Measurements from ENCODE around the gene RBM8A. TPM values are rescaled to one million over a fixed set of nuclear protein-coding genes. Genes with fewer than 3 reads are reported as not detected.

RBM8A gene
- total RNA-seq, 1 donor from 2014 or later: 360 TPM

DNA sequence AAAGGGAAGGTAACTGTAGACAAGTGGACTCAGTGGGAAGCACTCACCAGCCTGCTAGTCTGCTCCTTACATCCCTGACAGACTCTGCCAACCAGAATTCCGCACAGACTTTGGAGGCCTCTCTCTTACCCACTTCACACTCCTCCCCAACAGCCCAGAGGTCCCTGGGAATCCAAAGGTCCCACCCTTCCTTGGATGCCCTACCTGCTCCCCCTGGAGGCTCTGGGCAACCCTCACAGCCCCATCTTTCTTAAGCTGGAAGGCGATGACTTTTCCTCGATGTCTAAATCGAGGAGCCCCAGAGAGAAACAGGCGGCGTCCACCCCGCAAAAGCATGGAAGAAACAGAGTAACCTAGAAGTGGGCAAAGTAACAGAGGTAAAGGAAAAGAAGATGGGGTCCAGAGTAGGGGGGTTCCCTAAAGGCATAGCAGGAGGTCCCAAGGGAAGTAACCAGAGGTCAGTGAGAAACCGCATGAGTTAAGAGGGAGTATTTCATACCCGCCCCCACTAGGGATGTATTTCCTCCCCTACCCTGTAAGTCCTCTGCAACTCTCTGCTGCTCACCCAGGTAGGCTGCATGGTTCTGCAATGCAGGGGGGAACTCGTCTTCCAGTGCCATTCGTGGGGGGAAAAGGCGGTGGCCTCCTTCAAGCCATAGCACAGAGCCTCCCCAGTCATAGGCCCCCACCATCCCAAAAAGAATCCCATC is 25.8 kb downstream of the RBM8A start:
- H3K4me3 ChIP-seq (ENCODE audit: low read depth, low read length): no peak overlapping the region
- no peak for DNase-seq (ENCODE audit: low read depth)

DNA sequence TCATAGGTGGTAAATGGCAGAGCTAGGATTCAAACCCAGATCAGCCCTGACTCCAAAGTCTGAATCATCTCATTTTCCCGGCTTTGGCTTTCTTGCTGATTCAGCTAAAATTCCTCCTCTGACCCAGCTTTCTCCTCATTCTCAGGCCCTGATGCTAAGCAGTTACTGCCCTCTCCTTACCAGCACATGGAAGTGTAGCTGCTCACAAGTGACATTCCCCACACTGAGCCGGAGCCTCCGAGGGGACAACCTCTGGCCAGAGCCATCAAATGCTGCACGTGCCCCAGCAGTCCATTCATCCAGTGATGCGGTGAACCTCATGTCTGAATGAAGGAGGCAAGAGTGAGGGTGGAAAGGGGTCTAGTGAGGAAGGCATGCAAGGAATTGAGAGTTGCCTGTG is 28.5 kb downstream of the RBM8A start:
- TF ChIP-seq CTCF (conservative IDR thresholded peaks at IDR 0.05; ENCODE audit: low read depth, low read length): no peak
- no peak overlapping the region for H3K4me3 ChIP-seq (ENCODE audit: low read depth, low read length)
- DNase-seq (ENCODE audit: low read depth): no peak

More for the DNA sequence above, 25.8 kb downstream of the RBM8A start:
- peak; percentile 16 for TF ChIP-seq CTCF (conservative IDR thresholded peaks at IDR 0.05; ENCODE audit: low read depth, low read length)

DNA sequence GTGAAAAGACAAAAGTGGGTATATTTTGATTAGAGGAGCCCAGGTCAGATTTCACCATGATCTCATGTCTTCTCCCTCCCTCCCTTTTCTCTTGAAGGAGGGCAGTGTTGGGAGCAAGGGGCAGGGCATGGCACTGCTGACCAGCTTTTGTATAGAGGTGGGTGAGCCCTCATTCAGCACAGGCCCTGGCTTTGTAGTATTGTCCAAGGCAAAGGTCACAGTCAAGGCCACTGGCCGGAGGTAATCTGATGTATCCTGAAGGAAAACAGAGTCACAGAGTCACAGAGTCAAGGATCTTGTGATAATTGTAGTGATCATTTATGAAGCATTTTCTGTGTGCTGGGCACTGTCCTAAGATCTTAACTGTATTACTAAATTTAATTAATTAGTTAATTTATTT is 29.3 kb downstream of the RBM8A start:
- H3K4me3 ChIP-seq (ENCODE audit: low read depth, low read length): no peak overlapping the region
- no peak for TF ChIP-seq CTCF (conservative IDR thresholded peaks at IDR 0.05; ENCODE audit: low read depth, low read length)

DNA sequence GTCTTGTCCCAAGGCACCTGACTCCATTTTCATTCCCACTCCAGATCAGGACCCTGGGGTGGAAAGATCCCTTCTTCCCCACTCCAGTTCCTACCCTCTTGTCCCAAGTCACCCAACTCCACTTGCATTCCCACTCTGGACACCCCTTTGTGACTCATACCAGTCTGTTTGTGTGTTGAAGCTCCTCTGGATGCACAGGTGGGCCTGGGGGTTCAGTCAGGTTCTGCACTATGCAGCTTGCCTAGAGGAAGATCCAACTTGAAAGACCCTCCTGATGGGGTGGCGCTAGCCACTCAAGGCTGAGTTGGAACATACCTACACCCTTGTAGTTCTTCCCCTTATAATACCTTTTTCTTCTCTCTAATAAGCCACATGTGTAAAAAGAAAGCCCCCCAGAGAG is 31.8 kb downstream of the RBM8A start:
- no peak for TF ChIP-seq CTCF (conservative IDR thresholded peaks at IDR 0.05; ENCODE audit: low read depth, low read length)
- H3K4me3 ChIP-seq (ENCODE audit: low read depth, low read length): no peak overlapping the region
- no peak for DNase-seq (ENCODE audit: low read depth)

More for the DNA sequence above, 29.3 kb downstream of the RBM8A start:
- DNase-seq (ENCODE audit: low read depth): no peak

- TF ChIP-seq CTCF (conservative IDR thresholded peaks at IDR 0.05; ENCODE audit: low read depth, low read length): no peak
- H3K4me3 ChIP-seq (ENCODE audit: low read depth, low read length): no peak overlapping the region
- no peak for DNase-seq (ENCODE audit: low read depth)
These were observed 33.8 kb downstream of the RBM8A start for GRCh38 chr1:145893306-145894055.

- H3K4me3 ChIP-seq (ENCODE audit: low read depth, low read length): no peak overlapping the region
- no peak for DNase-seq (ENCODE audit: low read depth)
These were observed 34.7 kb downstream of the RBM8A start for GRCh38 chr1:145892486-145893087.

More at GRCh38 chr1:145892486-145893087, 34.7 kb downstream of the RBM8A start:
- no peak for TF ChIP-seq CTCF (conservative IDR thresholded peaks at IDR 0.05; ENCODE audit: low read depth, low read length)
